NCI-H446 treated with DMSO at 0.1 percent for 48 hours (cell line): ENCODE data around the gene SEMA3C.

ENCODE experiments used
- DNase-seq: peaks from one replicate; lab custom pipeline; 2025; lab: John Stamatoyannopoulos, UW

SEMA3C gene

GRCh38 chr7:80848841-80849240 is 70.0 kb downstream of the SEMA3C start:
- DNase-seq: no peak

DNA sequence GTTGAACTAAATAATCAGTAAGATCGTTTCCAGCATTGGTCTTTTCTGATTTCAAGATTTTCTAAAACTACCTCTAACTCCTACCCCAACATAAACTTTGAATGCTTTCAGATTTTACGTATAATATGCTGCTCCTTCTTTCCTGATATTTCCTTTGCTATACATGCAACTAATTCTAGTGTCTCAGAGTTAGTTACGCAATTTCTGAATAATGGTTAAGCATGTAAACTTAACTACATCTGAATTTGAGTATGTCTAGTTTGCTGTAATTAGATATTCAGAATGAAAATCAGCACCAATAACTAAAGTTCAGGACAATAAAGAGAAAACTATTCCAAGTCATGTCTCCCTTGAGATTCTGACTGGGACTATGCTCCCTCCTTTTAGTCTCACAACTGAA is 71.0 kb downstream of the SEMA3C start:
- DNase-seq: no peak

- no peak for DNase-seq
Measured at GRCh38 chr7:80847027-80847426, 71.8 kb downstream of the SEMA3C start.

GRCh38 chr7:80844916-80845315 is 73.9 kb downstream of the SEMA3C start:
- no peak for DNase-seq

- DNase-seq: no peak
Measured at GRCh38 chr7:80843018-80843677, 75.7 kb downstream of the SEMA3C start.

GRCh38 chr7:80842022-80842790 is 76.6 kb downstream of the SEMA3C start:
- DNase-seq: no peak

- no peak for DNase-seq
Measured at GRCh38 chr7:80841423-80841955, 77.4 kb downstream of the SEMA3C start.

GRCh38 chr7:80840681-80841080 is 78.2 kb downstream of the SEMA3C start:
- DNase-seq: no peak

GRCh38 chr7:80839855-80840254 is 79.0 kb downstream of the SEMA3C start:
- no peak for DNase-seq

GRCh38 chr7:80838643-80839042 is 80.2 kb downstream of the SEMA3C start:
- DNase-seq: no peak

DNA sequence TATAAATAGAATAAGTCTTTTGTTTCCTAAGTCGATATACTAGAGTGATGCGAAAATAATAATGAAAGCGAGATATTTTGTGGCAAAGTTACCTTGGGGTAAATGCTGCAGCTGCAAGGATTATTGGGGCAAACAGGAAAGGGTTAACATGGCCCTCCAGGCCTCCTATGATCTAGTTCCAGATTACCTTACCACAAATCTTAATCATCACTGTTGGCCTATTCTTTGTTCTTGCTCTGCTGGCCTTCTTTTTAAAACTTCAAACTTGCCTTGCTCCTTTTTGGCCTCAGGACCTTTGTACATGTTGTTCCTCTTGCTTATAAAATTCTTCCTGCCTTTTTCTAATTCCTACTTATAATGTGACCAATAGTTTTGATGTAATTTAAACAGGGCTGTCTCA is 81.5 kb downstream of the SEMA3C start:
- no peak for DNase-seq

DNA sequence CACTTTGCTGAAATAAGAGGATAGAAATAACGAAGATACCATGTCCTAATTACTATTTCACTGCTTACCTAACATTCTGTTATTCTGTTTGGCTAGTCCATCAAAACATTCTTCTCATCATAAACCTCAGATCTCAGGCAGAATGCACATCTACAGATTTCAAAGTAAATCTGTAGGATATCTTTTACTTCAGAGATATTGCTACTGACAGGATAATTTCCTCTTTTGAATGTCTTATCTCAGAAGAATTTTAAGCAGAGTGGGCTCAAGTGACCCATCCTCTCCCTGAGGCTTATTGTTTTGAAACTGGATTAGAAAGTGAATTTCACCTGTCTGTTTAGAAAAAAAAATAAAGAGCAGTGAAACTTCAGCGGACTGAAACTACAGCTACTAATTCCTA is 83.6 kb downstream of the SEMA3C start:
- no peak for DNase-seq

DNA sequence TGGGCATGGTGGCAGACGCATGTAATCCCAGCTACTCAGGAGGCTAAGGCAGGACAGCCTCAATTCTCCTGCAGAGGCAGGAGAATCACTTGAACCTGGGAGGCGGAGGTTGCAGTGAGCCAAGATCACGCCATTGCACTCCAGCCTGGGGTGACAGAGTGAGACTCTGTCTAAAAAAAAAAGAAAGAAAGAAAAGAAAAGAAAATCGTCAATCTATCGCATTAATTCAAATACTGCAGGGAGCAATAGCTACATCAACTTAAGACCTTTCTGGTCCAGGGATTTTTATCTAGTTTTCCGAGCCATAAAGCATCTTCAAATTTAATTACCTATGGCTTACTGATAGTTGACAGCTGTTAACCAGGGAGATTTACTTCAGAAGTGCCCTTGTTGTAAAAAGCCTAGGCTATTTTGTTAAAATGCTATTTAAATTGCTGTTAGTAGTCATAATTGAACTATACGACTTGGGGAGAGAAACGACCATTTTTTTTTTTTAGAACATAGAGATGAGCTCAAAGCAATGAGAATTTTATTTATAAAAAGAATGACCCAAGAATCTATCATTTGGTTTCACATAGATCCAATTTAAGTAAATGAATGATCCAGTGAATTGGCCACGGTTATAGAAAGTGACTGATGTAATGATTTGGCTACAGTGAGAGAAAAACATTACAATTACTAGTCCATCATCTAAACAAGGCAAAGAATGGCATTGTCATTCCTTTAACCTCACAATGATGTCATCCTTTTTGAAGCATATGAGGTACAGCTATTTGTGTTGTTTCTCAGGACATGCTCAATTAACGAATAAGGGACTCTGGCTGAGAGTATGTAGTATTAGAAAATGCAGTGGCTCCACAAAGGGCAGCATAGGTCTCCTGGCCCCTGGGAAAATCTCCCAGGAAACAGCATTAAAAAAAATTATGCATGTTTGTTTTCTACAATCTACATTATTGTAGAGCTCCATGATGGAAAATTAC is 85.3 kb downstream of the SEMA3C start:
- no peak for DNase-seq

- no peak for DNase-seq
Measured at GRCh38 chr7:80832006-80832405, 86.8 kb downstream of the SEMA3C start.

- no peak for DNase-seq
Measured at GRCh38 chr7:80830584-80831285, 88.1 kb downstream of the SEMA3C start.

- DNase-seq: no peak
Measured at GRCh38 chr7:80830010-80830409, 88.8 kb downstream of the SEMA3C start.

- DNase-seq: no peak
Measured at GRCh38 chr7:80829527-80829926, 89.3 kb downstream of the SEMA3C start.

DNA sequence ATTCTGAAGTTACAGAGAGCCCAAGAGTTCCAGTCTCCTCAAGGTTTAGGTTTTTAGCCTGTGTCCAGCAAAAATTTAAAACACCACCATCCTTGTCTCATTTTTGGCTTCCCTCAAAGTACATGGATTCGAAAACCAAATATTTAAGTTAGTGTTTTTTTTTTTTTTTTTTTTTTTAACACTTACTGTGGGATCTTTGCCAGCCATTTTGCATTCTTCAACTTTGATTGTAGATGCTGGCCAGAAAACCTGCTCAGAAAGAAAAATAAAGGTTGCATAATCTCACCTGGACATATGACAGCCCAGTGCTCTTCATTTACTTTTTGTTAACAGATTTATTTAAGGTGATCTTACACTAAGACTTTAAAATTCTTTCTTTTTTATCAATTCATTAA is 91.6 kb downstream of the SEMA3C start:
- peak; percentile 22 for DNase-seq

DNA sequence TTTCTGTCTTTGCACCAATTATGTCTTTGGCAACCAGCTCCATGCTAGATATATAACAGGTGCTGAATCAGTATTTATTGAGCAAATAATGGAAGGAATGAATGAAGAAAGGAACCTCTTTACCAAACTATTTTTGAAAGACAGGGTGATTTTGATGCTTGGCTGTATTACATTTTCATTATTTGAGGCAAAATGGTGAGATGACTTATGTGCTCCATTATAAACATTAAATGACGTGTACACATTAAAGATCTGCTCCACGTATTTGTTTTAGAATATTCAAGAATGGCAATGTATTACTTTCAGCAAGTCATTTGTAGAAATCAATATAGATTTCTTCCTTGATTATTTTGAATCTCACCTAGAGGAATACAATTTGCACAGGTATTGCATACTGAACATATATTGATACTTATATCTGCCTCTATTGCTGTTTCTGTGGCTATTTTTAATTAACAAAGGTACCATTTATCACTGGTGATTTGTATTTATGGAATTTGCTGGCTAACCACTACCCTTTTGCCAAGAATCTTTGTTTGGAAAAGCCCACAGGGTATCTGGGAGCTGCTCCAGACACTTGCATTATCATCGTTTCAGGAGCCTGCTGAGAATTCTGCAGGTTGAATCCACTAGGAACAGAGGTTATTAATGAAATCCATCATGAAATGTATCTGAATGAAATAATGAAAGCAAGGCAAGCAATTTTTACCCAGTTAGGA is 92.2 kb downstream of the SEMA3C start:
- DNase-seq: no peak

- no peak for DNase-seq
Measured at GRCh38 chr7:80825499-80825898, 93.4 kb downstream of the SEMA3C start.

DNA sequence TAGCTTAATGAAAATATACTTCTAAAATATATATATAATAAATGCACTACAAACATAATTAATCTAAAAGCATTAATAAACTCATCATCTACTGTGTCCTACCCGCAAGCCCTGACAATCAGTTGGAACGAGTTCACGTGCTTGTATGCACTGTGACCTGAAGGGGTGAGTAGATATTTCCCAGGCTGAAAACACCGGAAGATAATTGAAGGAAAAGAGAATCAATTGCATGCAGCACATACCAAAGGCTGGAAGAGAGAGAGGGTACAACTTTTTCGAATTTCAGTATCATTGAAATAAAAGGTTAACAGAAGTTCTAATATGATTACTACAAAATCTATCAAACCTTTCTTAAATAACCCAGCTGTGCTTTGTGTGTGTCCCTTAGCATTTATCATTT is 94.6 kb downstream of the SEMA3C start:
- no peak for DNase-seq
